Endothelial cell of umbilical vein (primary cell): ENCODE data around the gene DPH1. TPM values are rescaled to one million over a fixed set of nuclear protein-coding genes. Genes with fewer than 3 reads are reported as not detected.

Source experiments
- BruUV-seq: library from RNA; stranded (reverse); fragments of 400-500 nt; replicated peaks from 2 replicates; lab custom pipeline; 2021; lab: Mats Ljungman, UMichigan
- CTCF ChIA-PET: fragments of 300-600, 350-600 bp; sonication (Branson Sonifier 250); formaldehyde crosslinking; loops from one replicate; lab custom pipeline; 2021; ENCODE audit warnings: antibody characterized with exemption, inconsistent platforms; lab: Charles Lee
- POLR2A ChIA-PET: fragments of 300-600, 350-600 bp; sonication (Branson Sonifier 250); formaldehyde crosslinking; loops from one replicate; lab custom pipeline; 2021; ENCODE audit warnings: antibody characterized with exemption, inconsistent platforms; lab: Charles Lee
- DNase-seq: peaks from one replicate; pipeline ENCODE4 v3.0.0-alpha.2; 2011; ENCODE audit warnings: low read depth, low spot score
- FAIRE-seq: peaks from 2 replicates; lab custom pipeline; 2011; peaks lifted over from hg19 to GRCh38; lab: Jason Lieb, UNC
- H2AFZ ChIP-seq: 2 replicates; pipeline ENCODE4 v1.6.0; 2012; ENCODE audit warnings: low read depth, low read length, control low read depth, inconsistent platforms
- H3K27ac ChIP-seq: 2 replicates; pipeline ENCODE4 v1.5.1; 2011; ENCODE audit warnings: low read depth, mild to moderate bottlenecking, control low read depth, low read length, moderate library complexity; ENCODE audit not compliant: insufficient read depth
- H3K27me3 ChIP-seq, 2 experiments: 2 replicates each; pipeline versions ENCODE4 v1.6.0 to v1.6.1; 2011; ENCODE audit warnings: low read length in 2 of 2, mixed read lengths in 1 of 2; ENCODE audit not compliant: control insufficient read depth in 2 of 2, insufficient read depth in 2 of 2
- H3K36me3 ChIP-seq, 2 experiments: 2 replicates in 1 of 2; 3 replicates in 1 of 2; pipeline ENCODE4 v1.5.1; 2011; ENCODE audit warnings: low read length in 2 of 2, mild to moderate bottlenecking in 1 of 2, moderate library complexity in 1 of 2; ENCODE audit not compliant: control insufficient read depth in 2 of 2, insufficient read depth in 2 of 2; ENCODE audit errors: extremely low read depth in 1 of 2
- H3K4me1 ChIP-seq: 3 replicates; pipeline ENCODE4 v1.5.1; 2011; ENCODE audit warnings: mild to moderate bottlenecking, low read length; ENCODE audit not compliant: control insufficient read depth, insufficient read depth; ENCODE audit errors: extremely low read depth
- H3K4me2 ChIP-seq: 2 replicates; pipeline ENCODE4 v1.6.1; 2011; ENCODE audit warnings: low read length, control low read depth, mixed read lengths; ENCODE audit not compliant: insufficient read depth
- H3K4me3 ChIP-seq, 3 experiments: fragments of 200-600 bp in 1 of 3; sonication (generic), shearing (Covaris generic) in 1 of 3; replicated peaks in 1 of 3; 2 replicates each; pipeline ENCODE4 v1.5.1; 2011 to 2016; ENCODE audit warnings: control low read depth in 3 of 3, low read length in 3 of 3, mild to moderate bottlenecking in 2 of 3, inconsistent platforms in 1 of 3, low read depth in 1 of 3, moderate library complexity in 1 of 3; ENCODE audit not compliant: insufficient read depth in 1 of 3
- H3K79me2 ChIP-seq: 2 replicates; pipeline ENCODE4 v1.6.0; 2012; ENCODE audit warnings: low read length, inconsistent platforms; ENCODE audit not compliant: control insufficient read depth, insufficient read depth
- H3K9ac ChIP-seq: replicated peaks from 2 replicates; pipeline ENCODE3; 2011; ENCODE audit warnings: low read length, control low read depth; ENCODE audit not compliant: insufficient read depth; ENCODE audit errors: extremely low read depth
- H3K9me1 ChIP-seq: replicated peaks from 3 replicates; pipeline ENCODE4 v1.6.0; 2011; ENCODE audit warnings: mild to moderate bottlenecking, low read length; ENCODE audit not compliant: control insufficient read depth, insufficient read depth; ENCODE audit errors: extremely low read depth
- H3K9me3 ChIP-seq: replicated peaks from 2 replicates; pipeline ENCODE4 v1.5.1; 2012; ENCODE audit warnings: low read length, inconsistent platforms; ENCODE audit not compliant: control insufficient read depth, insufficient read depth
- H4K20me1 ChIP-seq: replicated peaks from 2 replicates; pipeline ENCODE3; 2011; ENCODE audit warnings: mild to moderate bottlenecking, low read length; ENCODE audit not compliant: control insufficient read depth, insufficient read depth; ENCODE audit errors: extremely low read depth
- FOS ChIP-seq: IDR thresholded peaks from 2 replicates; pipeline ENCODE4 v1.6.1; 2011; ENCODE audit warnings: mild to moderate bottlenecking, low read length, moderate library complexity, borderline replicate concordance; ENCODE audit not compliant: insufficient read depth
- GATA2 ChIP-seq: IDR thresholded peaks from 2 replicates; pipeline ENCODE4 v1.7.0; 2011; ENCODE audit warnings: low read depth, mild to moderate bottlenecking, moderate library complexity, mixed read lengths, low read length; ENCODE audit not compliant: insufficient read length, insufficient read depth
- JUN ChIP-seq: IDR thresholded peaks from 2 replicates; pipeline ENCODE4 v1.6.1; 2011; ENCODE audit warnings: borderline replicate concordance, low read depth; ENCODE audit not compliant: insufficient read length, insufficient read depth
- MYC ChIP-seq: IDR thresholded peaks from one replicate; pipeline ENCODE4 v1.6.1; 2011; ENCODE audit warnings: mild to moderate bottlenecking, low read depth, low read length
- POLR2AphosphoS5 ChIP-seq: IDR thresholded peaks from 2 replicates; pipeline ENCODE4 v1.6.1; 2012; ENCODE audit warnings: low read depth, mild to moderate bottlenecking, control low read depth, low read length, moderate library complexity; ENCODE audit not compliant: insufficient read depth
- dilution Hi-C: fragments of 300-500 bp; cut with MboI; formaldehyde crosslinking; loops from one replicate; pipeline ENCODE4 v1.15.0; 2019; ENCODE audit warnings: low sequenced_read_pairs; ENCODE audit not compliant: extremely low pct_ligation_motif_present
- intact Hi-C: fragments of 100-400 bp; cut with micrococcal nuclease; formaldehyde crosslinking; loops from one replicate; pipeline ENCODE4 v1.10.0; 2022
- polyA plus RNA-seq, 4 experiments: library from polyadenylated mRNA; depleted of rRNA in 3 of 4; stranded (reverse) in 3 of 4; unstranded in 1 of 4; fragments of >200 nt; gene quantifications; 2 replicates each; pipeline versions ENCODE4 v1.2.1 to v1.2.3, GENCODE V29; 2011 to 2012; ENCODE audit warnings: missing spikeins in 1 of 4
- total RNA-seq: library from RNA; stranded (reverse); gene quantifications from 2 replicates; pipeline ENCODE4 v1.2.3, GENCODE V29; 2021
- TF ChIP-seq, protein P1 (sequence below): IDR thresholded peaks from 2 replicates; pipeline ENCODE4 v1.6.1; 2011; ENCODE audit not compliant: insufficient read depth, insufficient read length
- TF ChIP-seq, protein P2 (sequence below), 2 donors: IDR thresholded peaks; 1 replicate in 1 of 2; 2 replicates in 1 of 2; pipeline ENCODE4 v1.5.1; 2011; ENCODE audit warnings: low read length in 2 of 2, mild to moderate bottlenecking in 2 of 2, moderate library complexity in 2 of 2, control low read depth in 1 of 2, inconsistent platforms in 1 of 2, low read depth in 1 of 2; ENCODE audit not compliant: insufficient read depth in 1 of 2; ENCODE audit errors: extremely low read depth in 1 of 2

Gene DPH1
- total and polyA plus RNA-seq, 2 donors (not counting 3 experiments of a cell fraction or from before 2014, with no cell fraction given), result 37.8 to 45.6 TPM

DNA sequence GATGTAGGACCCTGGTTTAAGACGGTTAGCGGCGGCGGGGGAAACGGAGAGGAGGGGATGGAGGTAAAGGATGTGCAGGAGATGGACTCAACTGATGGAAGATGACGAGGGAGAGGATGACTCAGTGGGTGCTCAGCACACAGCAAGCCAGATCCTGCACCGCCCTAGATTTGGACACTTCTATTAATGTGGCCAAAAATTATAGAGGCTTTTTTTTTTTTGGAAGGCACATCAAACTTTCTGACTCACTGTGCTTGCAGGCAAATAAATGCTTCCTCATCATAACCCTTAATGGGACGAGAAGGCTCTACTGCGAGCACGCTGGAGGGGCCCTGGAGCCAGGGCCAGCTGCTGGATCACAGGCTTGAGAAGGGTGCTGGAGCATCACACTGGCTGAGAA lies 40.8 kb upstream of the DPH1 start:
- no peak overlapping the region for H2AFZ ChIP-seq
- no peak for DNase-seq
- TF ChIP-seq, protein P1, sequence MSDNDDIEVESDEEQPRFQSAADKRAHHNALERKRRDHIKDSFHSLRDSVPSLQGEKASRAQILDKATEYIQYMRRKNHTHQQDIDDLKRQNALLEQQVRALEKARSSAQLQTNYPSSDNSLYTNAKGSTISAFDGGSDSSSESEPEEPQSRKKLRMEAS, result no peak
- TF ChIP-seq POLR2AphosphoS5 (no peak), GATA2 (no peak), FOS (no peak), MYC (no peak)
- FAIRE-seq, result no peak
- CTCF ChIA-PET, result no interaction called here
- H3K27ac ChIP-seq, result no peak overlapping the region
- BruUV-seq, result no TSS peak
- no peak overlapping the region for H3K9ac ChIP-seq
- H3K36me3 ChIP-seq, result no peaks in the 10 kb centered on the region
- H3K9me3 ChIP-seq, result no peaks in the 10 kb centered on the region
- no peaks in the 10 kb centered on the region for H3K79me2 ChIP-seq
- dilution Hi-C loops (no loop called here), intact Hi-C loops (no loop called here)
- no peak overlapping the region for H3K4me2 ChIP-seq
- H4K20me1 ChIP-seq, result no peaks in the 10 kb centered on the region
- H3K9me1 ChIP-seq, result no peaks in the 10 kb centered on the region
- POLR2A ChIA-PET, result no interaction called here
- H3K4me3 ChIP-seq, result no peak overlapping the region
- no peaks in the 10 kb centered on the region for H3K4me1 ChIP-seq
- peaks cover 0 to 1% of the 10 kb centered on the region in 2 experiments for H3K27me3 ChIP-seq

DNA sequence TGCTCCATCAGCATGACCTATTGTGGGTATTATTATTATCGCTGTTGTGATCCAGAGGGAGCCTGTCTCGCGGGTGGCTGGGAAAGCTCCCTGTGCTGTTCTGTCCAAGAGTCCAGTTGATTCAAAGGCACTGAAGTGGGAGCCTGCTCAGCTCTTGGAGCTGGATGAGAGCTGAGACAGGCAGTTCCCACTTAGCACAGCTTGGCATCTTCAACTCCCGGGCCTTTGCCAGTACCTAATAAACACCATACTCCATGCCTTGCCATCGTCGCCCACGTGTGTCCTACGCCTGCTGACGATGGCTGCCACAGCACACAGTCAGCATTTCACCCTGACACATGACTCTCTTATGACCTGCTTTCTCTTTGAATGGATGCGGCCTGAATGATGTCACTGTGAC lies 37.4 kb upstream of the DPH1 start:
- Histone ChIP-seq H3K4me3 (no peak overlapping the region), H4K20me1 (no peaks in the 10 kb centered on the region), H2AFZ (no peak overlapping the region), H3K4me1 (no peaks in the 10 kb centered on the region), H3K27me3 (peaks cover 9 to 19% of the 10 kb centered on the region in 2 experiments), H3K9ac (no peak overlapping the region), H3K9me3 (no peaks in the 10 kb centered on the region), H3K9me1 (no peaks in the 10 kb centered on the region), H3K27ac (no peak overlapping the region), H3K4me2 (no peak overlapping the region), H3K36me3 (no peaks in the 10 kb centered on the region), H3K79me2 (no peaks in the 10 kb centered on the region)
- no TSS peak for BruUV-seq
- no peak for FAIRE-seq
- dilution Hi-C loops (no loop called here), intact Hi-C loops (no loop called here)
- ChIA-PET POLR2A (no interaction called here), CTCF (interaction anchor here (0.7 to 1.1 kb wide), 3 partner anchors 34 to 316 kb away, joined by 3 read pairs; no protein-coding TSS in a partner anchor)
- DNase-seq, result no peak
- no peak for TF ChIP-seq JUN
- no peak for TF ChIP-seq FOS
- TF ChIP-seq POLR2AphosphoS5, result no peak
- TF ChIP-seq MYC, result no peak
- TF ChIP-seq, protein P2, sequence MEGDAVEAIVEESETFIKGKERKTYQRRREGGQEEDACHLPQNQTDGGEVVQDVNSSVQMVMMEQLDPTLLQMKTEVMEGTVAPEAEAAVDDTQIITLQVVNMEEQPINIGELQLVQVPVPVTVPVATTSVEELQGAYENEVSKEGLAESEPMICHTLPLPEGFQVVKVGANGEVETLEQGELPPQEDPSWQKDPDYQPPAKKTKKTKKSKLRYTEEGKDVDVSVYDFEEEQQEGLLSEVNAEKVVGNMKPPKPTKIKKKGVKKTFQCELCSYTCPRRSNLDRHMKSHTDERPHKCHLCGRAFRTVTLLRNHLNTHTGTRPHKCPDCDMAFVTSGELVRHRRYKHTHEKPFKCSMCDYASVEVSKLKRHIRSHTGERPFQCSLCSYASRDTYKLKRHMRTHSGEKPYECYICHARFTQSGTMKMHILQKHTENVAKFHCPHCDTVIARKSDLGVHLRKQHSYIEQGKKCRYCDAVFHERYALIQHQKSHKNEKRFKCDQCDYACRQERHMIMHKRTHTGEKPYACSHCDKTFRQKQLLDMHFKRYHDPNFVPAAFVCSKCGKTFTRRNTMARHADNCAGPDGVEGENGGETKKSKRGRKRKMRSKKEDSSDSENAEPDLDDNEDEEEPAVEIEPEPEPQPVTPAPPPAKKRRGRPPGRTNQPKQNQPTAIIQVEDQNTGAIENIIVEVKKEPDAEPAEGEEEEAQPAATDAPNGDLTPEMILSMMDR (IDR thresholded peaks at IDR 0.05; ENCODE audit: extremely low read depth in 1 of 2, insufficient read depth in 1 of 2, low read depth in 1 of 2, low read length in 2 of 2), result no peak
